NCI-H526 (cell line): Measurements from ENCODE around the gene XKRX.

ENCODE experiments used
- DNase-seq, 2 experiments: peaks; one replicate each; lab custom pipeline; 2025; lab: John Stamatoyannopoulos, UW

Gene XKRX

DNA sequence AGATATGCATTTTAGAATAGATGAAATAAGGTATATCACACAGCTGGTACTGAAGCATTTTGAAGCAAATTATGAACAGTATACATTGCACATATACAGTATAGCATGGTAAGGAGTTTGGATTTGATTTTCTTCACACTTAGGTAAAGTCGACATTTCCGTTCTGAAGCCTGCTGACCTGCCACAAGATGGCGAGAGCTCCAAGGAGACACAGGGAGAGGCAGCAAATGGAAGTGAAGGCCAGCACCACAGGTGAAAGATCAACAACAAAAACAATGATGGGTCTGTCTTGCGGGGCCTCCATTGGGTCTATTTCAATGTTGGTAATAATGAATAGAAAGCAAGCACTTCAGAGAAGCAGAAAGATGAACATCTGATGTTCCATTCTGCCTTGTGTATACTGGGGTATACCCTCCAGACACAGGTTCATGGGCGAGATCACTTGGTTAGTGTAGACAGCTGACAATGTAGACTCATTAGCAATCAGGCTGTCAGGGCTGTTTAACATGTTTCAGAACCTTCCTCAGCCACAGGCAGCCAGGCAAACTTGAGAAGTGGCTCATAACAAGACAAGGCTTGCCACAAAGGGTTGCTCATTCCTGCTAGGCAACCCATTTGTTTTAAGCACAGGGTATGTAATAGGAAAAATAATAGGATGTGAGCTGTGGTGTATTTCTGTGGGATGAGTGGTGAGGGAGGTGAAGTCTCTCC is 33.2 kb downstream of the XKRX start:
- DNase-seq = peak; percentile 41 to 60

DNA sequence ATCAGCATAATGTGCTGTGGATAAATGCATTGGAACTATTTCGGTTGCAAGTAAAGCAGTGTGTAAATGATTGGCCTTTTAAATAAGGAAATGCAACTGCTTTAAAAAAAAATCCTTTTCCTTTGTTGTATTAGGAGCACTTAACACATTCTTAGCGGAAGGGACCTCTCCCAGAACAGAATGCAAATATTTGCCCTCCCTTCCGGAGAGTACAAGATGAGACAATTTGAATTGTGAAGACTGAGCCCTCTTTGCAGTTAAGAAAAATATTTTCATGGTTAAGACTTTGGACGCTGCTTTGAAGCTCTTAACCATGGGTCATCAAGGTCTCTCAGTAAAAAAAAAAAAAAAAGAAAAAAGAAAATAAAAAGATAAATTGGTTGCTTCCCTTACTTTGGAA is 45.1 kb downstream of the XKRX start:
- DNase-seq = no peak

DNA sequence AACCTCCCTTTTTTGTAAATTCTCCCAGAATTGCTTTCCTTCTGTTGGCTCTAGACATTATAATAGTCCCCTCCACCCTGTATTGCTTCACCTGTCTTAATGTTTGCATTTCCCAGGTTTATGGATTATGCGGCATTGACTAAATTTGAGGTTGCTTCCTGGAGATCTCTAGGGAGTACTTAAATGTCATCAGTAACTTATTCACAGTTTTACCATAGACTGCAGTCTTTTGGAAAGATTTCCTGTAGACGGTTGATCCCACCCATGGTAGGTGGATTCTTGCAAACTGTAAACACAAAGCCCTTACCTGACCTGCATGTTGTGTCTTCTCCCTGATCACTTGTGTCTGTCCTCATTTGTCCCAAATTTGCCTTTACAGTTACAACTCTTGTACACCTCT is 48.3 kb downstream of the XKRX start:
- no peak for DNase-seq

DNA sequence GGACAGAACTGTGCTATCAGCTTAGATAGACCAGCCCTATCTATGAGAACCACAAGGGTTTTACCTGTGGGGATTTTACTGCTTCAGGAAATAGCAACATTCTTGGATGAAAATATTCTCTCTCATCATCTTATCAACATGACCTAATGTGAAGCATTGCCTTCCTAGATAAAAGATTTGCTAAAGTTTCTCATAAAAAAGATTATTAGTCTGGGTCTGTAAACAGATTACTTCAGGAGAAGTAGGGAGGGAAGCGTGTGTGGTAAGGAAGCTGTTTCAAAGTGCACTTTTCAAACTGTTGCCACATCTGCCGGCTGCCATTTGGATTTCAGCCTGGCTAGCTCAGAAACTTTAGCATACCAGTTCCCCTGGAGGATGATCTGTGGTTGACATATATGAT is 54.4 kb downstream of the XKRX start, which contains the start of gene NOX1:
TSS of gene NOX1 (minus strand) at position 35 of the 400 bp plus-strand sequence. CDS start 220 bp downstream, outside the sequence.
- no peak for DNase-seq

DNA sequence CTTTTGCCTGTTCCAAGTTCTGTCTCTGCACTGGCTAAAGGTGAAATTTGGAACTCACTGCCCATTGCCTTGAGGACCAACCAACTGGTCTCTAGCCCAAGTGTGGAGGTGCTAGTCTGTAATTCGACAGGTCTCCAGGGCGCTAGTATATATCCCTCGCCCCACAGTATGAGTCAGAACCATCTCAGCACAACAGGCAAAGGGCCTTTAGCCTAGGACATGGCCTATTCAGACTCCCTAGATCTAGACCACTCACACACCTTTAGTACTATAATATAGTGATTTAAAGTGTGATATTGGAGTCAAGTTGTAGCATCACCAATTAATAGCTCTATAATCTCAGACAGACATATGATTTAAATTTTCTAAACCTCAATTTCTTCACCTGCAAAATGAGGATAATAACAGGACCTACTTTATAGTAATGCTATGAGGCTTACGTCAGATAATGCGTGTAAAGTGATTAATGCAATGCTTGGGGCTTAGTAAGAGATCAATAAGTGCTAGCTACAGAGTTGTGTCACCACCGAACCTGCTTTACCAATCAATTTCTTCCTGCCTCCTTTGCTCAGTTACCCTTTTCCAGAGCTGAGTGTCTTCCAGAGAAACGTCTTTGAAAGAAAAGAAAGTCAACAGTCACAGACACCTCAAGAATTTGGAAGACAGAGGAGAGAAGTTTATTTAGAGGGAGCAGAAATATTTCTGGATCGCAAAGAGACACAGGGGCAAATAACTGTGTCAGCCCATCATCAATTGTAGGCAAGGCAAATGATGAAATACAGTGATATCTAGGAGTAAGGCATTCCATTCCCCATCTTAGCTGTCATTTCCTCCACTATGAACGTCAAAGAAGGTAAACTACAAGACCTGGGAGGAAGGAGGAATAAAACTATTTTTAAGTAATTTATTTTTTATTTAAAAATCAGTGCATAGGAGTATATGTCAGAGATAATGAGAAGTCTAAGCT is 56.8 kb downstream of the XKRX start:
- DNase-seq = no peak

DNA sequence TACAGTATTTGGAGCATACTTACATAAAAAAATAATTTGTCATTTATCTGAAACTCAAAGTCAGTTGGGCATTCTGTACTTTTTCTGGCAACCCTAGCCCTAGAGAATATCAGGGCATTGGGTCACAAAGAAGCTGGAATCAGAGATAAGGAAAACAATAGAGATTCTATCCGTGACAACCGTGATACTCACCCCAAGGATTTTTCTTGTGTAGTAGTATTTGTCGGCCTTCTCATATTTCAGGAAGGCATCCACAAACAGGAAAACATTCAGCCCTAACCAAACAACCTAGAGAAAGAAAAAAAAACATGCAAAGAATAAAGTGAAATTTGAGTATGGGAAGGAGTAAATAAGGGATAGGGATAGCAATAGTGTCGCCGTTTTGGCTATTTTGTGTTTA is 58.2 kb downstream of the XKRX start:
- no peak for DNase-seq

DNA sequence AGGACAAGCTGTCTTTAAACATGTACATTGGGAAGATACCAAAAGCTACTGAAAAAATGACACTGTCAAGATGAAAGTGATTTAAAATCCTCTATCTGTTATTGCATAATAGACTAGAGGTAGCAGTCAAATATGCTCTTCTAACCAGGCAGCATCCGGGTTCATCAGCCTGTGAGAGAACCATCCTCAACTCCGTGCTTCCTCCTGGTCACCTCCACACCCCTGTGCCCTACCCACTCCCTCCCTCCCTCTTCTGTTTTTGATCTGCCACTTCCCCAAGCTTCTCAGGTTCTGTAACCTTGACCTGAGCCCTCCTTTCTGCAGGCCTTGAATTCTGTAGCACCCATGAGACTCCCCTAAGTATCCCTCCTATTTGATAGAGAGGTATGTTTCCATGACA is 60.4 kb downstream of the XKRX start:
- DNase-seq = no peak

DNA sequence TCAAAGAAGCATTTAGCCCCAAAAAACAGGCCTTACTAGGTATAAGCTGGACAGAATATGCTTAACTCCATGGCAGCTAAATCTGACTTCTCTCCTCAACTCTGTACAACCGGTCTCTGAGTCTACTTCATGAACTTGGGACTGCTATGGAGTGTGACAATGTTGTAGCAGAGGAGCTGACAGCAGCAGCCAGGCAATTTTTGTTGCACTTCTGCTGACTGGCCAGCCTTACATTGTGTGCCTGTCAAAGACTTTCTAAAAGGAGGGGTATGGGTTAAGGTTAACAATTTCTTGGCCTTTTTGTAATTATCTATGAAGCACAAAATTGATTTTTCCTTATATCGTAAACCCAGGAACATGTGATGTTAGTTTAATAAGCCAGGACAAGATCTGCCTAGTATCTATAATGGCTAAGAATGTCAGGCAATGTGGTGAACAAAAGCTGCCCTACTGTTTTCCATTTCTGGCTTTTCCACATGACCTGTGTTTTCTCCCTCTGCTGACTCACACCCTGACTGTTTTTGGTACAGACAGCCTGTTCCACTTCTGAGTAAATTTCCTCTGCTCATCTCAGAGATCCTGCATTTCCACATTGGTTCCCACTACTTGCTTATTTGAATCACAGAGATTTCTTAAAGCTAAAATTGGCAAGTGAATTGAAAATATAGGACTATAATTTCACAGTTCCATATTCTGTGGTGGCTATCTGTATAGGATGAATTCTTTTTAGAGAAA is 63.9 kb downstream of the XKRX start:
- DNase-seq = no peak
